ENCODE measurements around the gene NPAS4. TPM values are rescaled to one million over a fixed set of nuclear protein-coding genes. Genes with fewer than 3 reads are reported as not detected.

NPAS4 gene
- total RNA-seq, 1 donor from 2014 or later, result not detected

DNA sequence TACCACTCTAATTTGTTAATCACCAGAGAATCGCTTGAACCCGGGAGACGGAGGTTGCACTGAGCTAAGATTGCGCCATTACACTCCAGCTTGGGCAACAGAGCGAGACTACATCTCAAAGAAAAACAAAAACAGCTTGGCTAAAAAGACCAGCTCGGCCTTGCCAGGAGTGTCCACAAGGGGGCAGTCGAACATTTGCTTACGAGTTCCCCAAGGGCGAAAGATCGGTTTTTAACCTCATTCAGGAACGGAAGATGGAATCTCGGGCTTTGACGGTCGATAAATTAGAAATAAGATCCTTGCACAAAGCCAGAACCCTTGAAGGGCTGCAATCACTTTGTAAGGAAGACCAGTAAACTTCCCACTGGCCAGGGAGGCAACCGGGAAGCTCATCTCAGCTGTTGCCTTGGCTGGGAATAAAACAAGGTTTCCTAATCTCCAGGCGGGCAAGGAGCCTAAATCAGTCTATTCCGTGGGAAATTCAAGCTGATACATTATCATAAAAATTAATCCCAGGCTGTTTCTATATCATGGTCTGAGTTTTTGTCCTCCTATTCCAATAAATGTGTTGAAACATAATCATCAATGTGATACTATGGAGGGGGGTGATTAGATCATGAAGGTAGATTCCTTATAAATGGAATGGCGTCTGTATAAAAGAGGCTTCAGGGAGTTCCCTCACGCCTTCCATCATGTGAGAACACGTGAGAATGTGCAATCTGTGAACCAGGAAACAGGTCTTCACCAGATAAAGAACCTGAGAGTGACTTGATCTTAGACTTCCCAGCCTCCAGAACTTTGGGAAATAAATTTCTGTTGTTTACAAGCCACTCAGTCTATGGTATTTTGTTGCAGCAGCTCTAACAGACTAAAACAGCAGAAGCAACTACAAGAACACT lies 34.4 kb upstream of the NPAS4 start:
- Mint-ChIP-seq H3K4me1 (ENCODE audit: unreplicated experiment) (peaks cover 7% of the 10 kb centered on the region), H3K9me3 (ENCODE audit: unreplicated experiment) (no peaks in the 10 kb centered on the region), H3K27me3 (ENCODE audit: unreplicated experiment) (peaks cover 3% of the 10 kb centered on the region), H3K36me3 (ENCODE audit: low read depth, unreplicated experiment) (no peaks in the 10 kb centered on the region), H3K4me3 (ENCODE audit: unreplicated experiment) (no peak overlapping the region), H3K27ac (ENCODE audit: unreplicated experiment) (no peak overlapping the region)
- DNase-seq (ENCODE audit: low spot score), result peak; percentile 88
- TF ChIP-seq, protein P1, sequence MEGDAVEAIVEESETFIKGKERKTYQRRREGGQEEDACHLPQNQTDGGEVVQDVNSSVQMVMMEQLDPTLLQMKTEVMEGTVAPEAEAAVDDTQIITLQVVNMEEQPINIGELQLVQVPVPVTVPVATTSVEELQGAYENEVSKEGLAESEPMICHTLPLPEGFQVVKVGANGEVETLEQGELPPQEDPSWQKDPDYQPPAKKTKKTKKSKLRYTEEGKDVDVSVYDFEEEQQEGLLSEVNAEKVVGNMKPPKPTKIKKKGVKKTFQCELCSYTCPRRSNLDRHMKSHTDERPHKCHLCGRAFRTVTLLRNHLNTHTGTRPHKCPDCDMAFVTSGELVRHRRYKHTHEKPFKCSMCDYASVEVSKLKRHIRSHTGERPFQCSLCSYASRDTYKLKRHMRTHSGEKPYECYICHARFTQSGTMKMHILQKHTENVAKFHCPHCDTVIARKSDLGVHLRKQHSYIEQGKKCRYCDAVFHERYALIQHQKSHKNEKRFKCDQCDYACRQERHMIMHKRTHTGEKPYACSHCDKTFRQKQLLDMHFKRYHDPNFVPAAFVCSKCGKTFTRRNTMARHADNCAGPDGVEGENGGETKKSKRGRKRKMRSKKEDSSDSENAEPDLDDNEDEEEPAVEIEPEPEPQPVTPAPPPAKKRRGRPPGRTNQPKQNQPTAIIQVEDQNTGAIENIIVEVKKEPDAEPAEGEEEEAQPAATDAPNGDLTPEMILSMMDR (IDR thresholded peaks at IDR 0.05; ENCODE audit: unreplicated experiment), result peak; percentile 96

DNA sequence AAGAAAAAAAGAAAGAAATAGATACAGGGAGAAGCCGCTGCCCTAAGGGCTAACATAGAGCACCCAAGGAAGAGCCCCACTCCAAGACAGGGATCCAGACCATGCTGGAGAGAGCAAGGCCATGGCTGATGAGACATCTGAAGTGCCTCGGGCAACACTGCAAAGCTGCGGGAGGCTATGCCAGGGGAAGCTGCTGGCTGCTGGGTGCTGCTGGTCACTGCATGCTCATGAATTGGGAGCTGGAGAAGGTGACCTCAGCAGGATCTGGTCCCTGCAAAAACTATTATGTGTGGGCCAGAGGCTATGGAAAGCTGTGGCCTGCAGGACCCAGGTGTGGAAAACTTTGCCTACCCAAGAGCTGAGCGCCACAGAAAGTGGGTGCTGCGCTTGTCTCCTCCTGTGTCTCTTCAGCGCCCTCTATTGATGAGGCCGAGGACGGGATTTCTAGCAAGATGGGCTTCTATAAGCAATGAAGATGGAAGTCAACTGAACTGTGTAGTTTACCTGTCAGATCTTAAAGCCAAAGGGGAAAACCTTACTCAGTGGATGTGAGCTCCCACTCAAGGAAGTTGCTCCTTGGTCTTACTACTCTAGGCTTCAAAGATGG lies 32.0 kb upstream of the NPAS4 start:
- H3K36me3 Mint-ChIP-seq (ENCODE audit: low read depth, unreplicated experiment), result no peaks in the 10 kb centered on the region
- H3K4me3 Mint-ChIP-seq (ENCODE audit: unreplicated experiment), result no peak overlapping the region
- TF ChIP-seq, protein P1 (IDR thresholded peaks at IDR 0.05; ENCODE audit: unreplicated experiment), result peak; percentile 48
- H3K4me1 Mint-ChIP-seq (ENCODE audit: unreplicated experiment), result peaks cover 7% of the 10 kb centered on the region
- no peak overlapping the region for H3K27ac Mint-ChIP-seq (ENCODE audit: unreplicated experiment)
- H3K9me3 Mint-ChIP-seq (ENCODE audit: unreplicated experiment), result no peaks in the 10 kb centered on the region
- H3K27me3 Mint-ChIP-seq (ENCODE audit: unreplicated experiment), result peaks cover 3% of the 10 kb centered on the region
- peak; percentile 72 for DNase-seq (ENCODE audit: low spot score)

DNA sequence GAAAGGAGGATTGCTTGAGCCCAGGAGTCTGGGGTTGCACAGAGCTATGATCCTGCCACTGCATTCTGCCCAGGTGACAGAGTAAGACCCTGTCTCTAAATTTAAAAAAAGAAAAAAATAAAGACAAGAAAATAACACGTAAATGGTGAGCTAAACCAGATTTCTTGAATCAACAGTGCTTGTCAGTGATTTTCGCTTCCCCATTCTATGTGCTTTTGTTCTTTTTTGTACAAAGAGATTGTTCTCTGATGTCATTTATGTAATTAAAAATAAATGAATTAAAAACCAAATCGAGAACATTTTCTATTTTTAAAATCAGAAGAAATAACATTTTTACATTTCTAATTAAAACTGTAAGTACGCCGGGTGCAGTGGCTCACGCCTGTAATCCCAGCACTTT lies 29.5 kb upstream of the NPAS4 start:
- Mint-ChIP-seq H3K4me1 (ENCODE audit: unreplicated experiment) (peaks cover 2% of the 10 kb centered on the region), H3K27ac (ENCODE audit: unreplicated experiment) (no peak overlapping the region), H3K9me3 (ENCODE audit: unreplicated experiment) (no peaks in the 10 kb centered on the region), H3K27me3 (ENCODE audit: unreplicated experiment) (peaks cover 3% of the 10 kb centered on the region), H3K36me3 (ENCODE audit: low read depth, unreplicated experiment) (no peaks in the 10 kb centered on the region), H3K4me3 (ENCODE audit: unreplicated experiment) (no peak overlapping the region)
- TF ChIP-seq, protein P1 (IDR thresholded peaks at IDR 0.05; ENCODE audit: unreplicated experiment), result no peak
- no peak for DNase-seq (ENCODE audit: low spot score)

DNA sequence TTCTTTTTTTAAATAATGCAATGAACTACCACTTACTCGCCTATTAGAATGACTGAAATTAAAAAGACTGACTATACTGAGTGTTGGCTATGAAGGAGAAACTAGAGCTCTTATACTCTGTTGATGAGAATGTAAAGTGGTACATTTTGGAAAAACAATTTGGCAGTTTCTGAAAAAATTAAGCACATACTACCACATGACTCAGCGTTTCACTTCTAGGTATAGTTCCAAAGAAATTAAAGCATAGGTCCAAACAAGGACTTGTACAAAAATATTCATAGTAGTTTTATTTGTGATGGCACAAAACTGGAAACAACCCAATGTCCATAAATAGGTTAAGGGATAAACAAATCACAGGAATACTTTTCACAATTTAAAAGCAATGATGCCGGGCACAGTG lies 26.9 kb upstream of the NPAS4 start:
- Mint-ChIP-seq H3K4me1 (ENCODE audit: unreplicated experiment) (no peaks in the 10 kb centered on the region), H3K27ac (ENCODE audit: unreplicated experiment) (no peak overlapping the region), H3K27me3 (ENCODE audit: unreplicated experiment) (peaks cover 3% of the 10 kb centered on the region), H3K9me3 (ENCODE audit: unreplicated experiment) (no peaks in the 10 kb centered on the region), H3K4me3 (ENCODE audit: unreplicated experiment) (peak overlapping the region; percentile 56), H3K36me3 (ENCODE audit: low read depth, unreplicated experiment) (no peaks in the 10 kb centered on the region)
- no peak for DNase-seq (ENCODE audit: low spot score)
- TF ChIP-seq, protein P1 (IDR thresholded peaks at IDR 0.05; ENCODE audit: unreplicated experiment), result no peak

DNA sequence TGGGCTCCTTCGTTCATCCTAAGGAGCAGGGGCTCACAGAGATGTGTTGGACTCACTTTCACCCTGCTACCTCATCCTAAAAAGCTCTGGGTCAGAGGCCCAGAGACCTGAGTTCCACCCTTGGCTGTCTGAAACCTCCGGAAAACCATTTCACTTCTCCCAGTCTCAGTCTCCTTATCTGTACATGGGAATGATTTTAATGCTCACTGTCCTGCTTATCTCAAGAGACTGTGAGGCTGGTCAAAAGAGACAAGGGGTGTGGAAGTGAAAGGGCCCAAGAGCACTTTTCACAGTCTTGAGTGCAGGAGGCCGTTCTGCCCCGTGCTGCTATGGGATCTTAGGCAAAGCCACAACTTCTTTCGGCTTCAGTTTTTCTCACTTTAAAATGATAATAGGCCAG lies 13.2 kb upstream of the NPAS4 start:
- Mint-ChIP-seq H3K36me3 (ENCODE audit: low read depth, unreplicated experiment) (no peaks in the 10 kb centered on the region), H3K27ac (ENCODE audit: unreplicated experiment) (no peak overlapping the region), H3K4me1 (ENCODE audit: unreplicated experiment) (no peaks in the 10 kb centered on the region), H3K27me3 (ENCODE audit: unreplicated experiment) (peaks cover 4% of the 10 kb centered on the region), H3K9me3 (ENCODE audit: unreplicated experiment) (no peaks in the 10 kb centered on the region), H3K4me3 (ENCODE audit: unreplicated experiment) (no peak overlapping the region)
- TF ChIP-seq, protein P1 (IDR thresholded peaks at IDR 0.05; ENCODE audit: unreplicated experiment), result no peak
- DNase-seq (ENCODE audit: low spot score), result no peak
